Chondrocyte (in vitro differentiated cells): ENCODE measurements around the gene R3HCC1L. TPM values are rescaled to one million over a fixed set of nuclear protein-coding genes. Genes with fewer than 3 reads are reported as not detected.

Source experiments
- DNase-seq: peaks from one replicate; pipeline ENCODE4 v3.0.0; 2021; ENCODE audit warnings: mixed read lengths, low spot score
- H3K27ac Mint-ChIP-seq: one replicate; pipeline ENCODE4 v1.8.0; 2021; ENCODE audit warnings: mild to moderate bottlenecking, moderate library complexity, mixed read lengths; ENCODE audit not compliant: unreplicated experiment
- H3K27me3 Mint-ChIP-seq: 2 replicates; pipeline ENCODE4 v1.8.0; 2021; ENCODE audit warnings: low read depth, mixed read lengths
- H3K36me3 Mint-ChIP-seq: 2 replicates; pipeline ENCODE4 v1.8.0; 2021; ENCODE audit warnings: low read depth, mixed read lengths
- H3K4me1 Mint-ChIP-seq: 2 replicates; pipeline ENCODE4 v1.8.0; 2021; ENCODE audit warnings: low read depth, mild to moderate bottlenecking, mixed read lengths
- H3K4me3 Mint-ChIP-seq: one replicate; pipeline ENCODE4 v1.8.0; 2021; ENCODE audit warnings: mild to moderate bottlenecking, moderate library complexity, mixed read lengths; ENCODE audit not compliant: unreplicated experiment
- H3K9me3 Mint-ChIP-seq: 2 replicates; pipeline ENCODE4 v1.8.0; 2021; ENCODE audit warnings: low read depth, mixed read lengths
- total RNA-seq: library from RNA; stranded (reverse); gene quantifications from 3 replicates; pipeline ENCODE4 v1.2.1, GENCODE V29; 2021
- TF ChIP-seq, protein P1 (sequence below): fragments of 200-600 bp; sonication (generic); IDR thresholded peaks from 2 replicates; pipeline ENCODE4 v1.5.0; 2021; ENCODE audit warnings: antibody characterized with exemption, mild to moderate bottlenecking, moderate library complexity

Gene R3HCC1L
- total RNA-seq, 1 donor from 2014 or later = 9.1 TPM

DNA sequence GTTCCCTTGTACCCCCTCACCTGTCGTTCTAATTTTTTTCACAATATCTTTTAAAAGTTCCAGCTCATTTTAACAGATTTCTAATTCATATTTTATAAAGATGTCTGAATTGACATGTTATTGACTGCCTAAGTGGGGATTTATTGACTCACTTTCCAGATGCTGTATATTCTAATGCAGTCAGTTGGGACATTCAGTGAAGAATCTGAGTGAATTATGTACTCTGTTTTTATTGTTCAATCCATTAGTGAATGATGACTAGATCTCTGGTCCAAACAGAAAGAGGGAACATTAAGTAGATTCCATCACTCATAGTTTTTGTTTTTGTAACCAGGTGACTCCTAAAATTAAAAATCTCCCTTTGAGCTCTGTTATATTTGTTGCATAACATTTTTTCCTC, 79.3 kb downstream of the R3HCC1L start:
- no peak overlapping the region for H3K4me3 Mint-ChIP-seq
- no peak overlapping the region for H3K27ac Mint-ChIP-seq
- peaks cover 16% of the 10 kb centered on the region for H3K4me1 Mint-ChIP-seq
- H3K27me3 Mint-ChIP-seq = no peaks in the 10 kb centered on the region
- peaks cover 14% of the 10 kb centered on the region for H3K9me3 Mint-ChIP-seq
- H3K36me3 Mint-ChIP-seq = peaks cover 18% of the 10 kb centered on the region
- TF ChIP-seq, protein P1, sequence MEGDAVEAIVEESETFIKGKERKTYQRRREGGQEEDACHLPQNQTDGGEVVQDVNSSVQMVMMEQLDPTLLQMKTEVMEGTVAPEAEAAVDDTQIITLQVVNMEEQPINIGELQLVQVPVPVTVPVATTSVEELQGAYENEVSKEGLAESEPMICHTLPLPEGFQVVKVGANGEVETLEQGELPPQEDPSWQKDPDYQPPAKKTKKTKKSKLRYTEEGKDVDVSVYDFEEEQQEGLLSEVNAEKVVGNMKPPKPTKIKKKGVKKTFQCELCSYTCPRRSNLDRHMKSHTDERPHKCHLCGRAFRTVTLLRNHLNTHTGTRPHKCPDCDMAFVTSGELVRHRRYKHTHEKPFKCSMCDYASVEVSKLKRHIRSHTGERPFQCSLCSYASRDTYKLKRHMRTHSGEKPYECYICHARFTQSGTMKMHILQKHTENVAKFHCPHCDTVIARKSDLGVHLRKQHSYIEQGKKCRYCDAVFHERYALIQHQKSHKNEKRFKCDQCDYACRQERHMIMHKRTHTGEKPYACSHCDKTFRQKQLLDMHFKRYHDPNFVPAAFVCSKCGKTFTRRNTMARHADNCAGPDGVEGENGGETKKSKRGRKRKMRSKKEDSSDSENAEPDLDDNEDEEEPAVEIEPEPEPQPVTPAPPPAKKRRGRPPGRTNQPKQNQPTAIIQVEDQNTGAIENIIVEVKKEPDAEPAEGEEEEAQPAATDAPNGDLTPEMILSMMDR = no peak
- no peak for DNase-seq

DNA sequence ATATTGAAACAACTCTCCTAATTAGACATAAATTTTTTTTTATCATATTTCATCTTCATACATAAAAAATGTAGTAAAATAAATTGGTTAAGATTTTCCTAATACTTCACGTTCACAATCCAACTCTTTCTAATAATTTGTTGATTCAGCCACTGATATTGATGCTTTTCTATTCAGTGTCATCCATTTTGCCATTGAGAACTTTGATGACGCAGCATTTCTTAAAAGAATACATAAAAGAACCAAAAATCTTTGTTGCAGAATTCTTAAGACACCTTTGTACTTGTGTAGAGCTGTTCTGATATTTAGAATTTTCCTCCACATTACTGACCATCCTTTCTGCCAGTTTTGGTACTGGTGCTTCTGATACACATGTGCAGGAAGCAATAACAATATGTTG, 80.9 kb downstream of the R3HCC1L start:
- TF ChIP-seq, protein P1 = no peak
- no peaks in the 10 kb centered on the region for H3K27me3 Mint-ChIP-seq
- DNase-seq = no peak
- H3K9me3 Mint-ChIP-seq = peaks cover 27% of the 10 kb centered on the region
- no peak overlapping the region for H3K4me3 Mint-ChIP-seq
- H3K27ac Mint-ChIP-seq = no peak overlapping the region
- H3K4me1 Mint-ChIP-seq = peaks cover 16% of the 10 kb centered on the region
- H3K36me3 Mint-ChIP-seq = peaks cover 13% of the 10 kb centered on the region

DNA sequence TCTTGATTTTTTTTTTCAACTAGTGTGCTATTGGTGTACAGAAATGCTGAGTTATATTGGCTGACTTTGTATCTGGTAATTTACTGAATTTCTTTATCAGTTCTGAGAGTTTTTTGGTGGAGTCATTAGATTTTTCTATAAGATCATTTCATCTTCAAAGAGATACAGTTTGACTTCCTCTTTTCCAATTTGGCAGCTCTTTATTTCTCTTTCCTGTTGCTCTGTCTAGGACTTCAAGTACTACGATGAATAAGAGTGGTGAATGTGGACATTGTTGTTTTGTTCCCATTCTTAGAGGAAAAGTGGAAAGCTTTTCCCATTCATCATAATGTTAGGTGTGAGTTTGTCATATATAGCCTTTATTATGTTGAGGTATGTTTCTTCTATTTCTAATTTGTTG, 83.3 kb downstream of the R3HCC1L start:
- H3K4me1 Mint-ChIP-seq = peaks cover 8% of the 10 kb centered on the region
- TF ChIP-seq, protein P1 = no peak
- no peak overlapping the region for H3K27ac Mint-ChIP-seq
- H3K4me3 Mint-ChIP-seq = no peak overlapping the region
- no peaks in the 10 kb centered on the region for H3K27me3 Mint-ChIP-seq
- DNase-seq = no peak
- peaks cover 27% of the 10 kb centered on the region for H3K9me3 Mint-ChIP-seq
- H3K36me3 Mint-ChIP-seq = peaks cover 5% of the 10 kb centered on the region

DNA sequence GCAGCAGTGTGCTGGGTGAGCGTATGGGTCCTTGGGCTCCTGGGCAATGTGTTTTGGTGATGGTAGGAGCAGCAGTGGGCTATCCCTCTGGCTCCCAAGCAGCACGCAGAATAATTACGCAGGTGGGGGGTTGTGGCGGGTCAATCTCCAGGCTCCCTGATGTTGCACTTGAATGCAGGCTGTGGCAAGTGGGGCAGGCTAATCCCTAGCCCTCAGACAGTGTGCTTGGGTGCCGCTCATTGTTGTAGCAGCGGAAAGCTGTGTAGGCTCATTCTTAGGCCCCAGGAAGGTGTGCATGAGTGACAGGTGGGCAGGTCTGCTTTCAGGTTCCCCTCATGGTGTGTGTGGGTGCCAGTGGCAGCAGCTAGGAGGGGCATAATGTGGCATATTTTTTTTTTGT, 89.4 kb downstream of the R3HCC1L start:
- H3K27ac Mint-ChIP-seq = no peak overlapping the region
- H3K27me3 Mint-ChIP-seq = no peaks in the 10 kb centered on the region

DNA sequence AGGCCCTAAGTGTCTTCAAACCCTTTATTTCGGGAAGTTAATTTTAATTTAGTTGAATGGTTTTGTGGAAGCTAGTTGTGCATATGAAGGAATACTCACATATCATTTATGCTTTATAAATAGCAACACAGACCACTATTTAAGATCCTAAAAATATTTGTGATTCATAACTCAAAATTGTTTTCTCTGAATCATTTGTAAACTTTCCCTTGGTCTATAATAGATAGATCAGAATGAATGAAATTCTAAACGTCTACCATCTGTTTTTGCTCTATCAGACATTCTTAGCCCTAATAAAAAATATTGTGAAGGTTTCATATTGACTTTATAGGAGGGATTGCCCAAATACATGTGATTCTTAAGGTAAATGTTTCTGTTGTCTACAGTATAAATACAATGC, 90.1 kb downstream of the R3HCC1L start:
- Mint-ChIP-seq H3K36me3 (peaks cover 2% of the 10 kb centered on the region), H3K27ac (peak overlapping the region; percentile 55), H3K4me3 (no peak overlapping the region), H3K4me1 (peaks cover 24% of the 10 kb centered on the region), H3K9me3 (peaks cover 11% of the 10 kb centered on the region), H3K27me3 (no peaks in the 10 kb centered on the region)
- TF ChIP-seq, protein P1 = no peak
- no peak for DNase-seq

More for the DNA sequence above, 89.4 kb downstream of the R3HCC1L start:
- no peak for DNase-seq
- H3K36me3 Mint-ChIP-seq = peaks cover 3% of the 10 kb centered on the region
- peaks cover 13% of the 10 kb centered on the region for H3K9me3 Mint-ChIP-seq
- H3K4me1 Mint-ChIP-seq = peaks cover 24% of the 10 kb centered on the region
- no peak overlapping the region for H3K4me3 Mint-ChIP-seq
- TF ChIP-seq, protein P1 = no peak
